SU-DHL-6 (cell line): ENCODE results near the gene F3.

Experiments used
- CTCF ChIP-seq: fragments of 200-600 bp; sonication (generic); IDR thresholded peaks from one replicate; pipeline ENCODE4 v1.5.1; 2017; ENCODE audit warnings: antibody characterized with exemption, mild to moderate bottlenecking, low read length, moderate library complexity; ENCODE audit not compliant: insufficient read depth, poor library complexity, severe bottlenecking
- EZH2phosphoT487 ChIP-seq: fragments of 200-600 bp; sonication (generic), shearing (Covaris generic); conservative IDR thresholded peaks from 2 replicates; pipeline ENCODE4 v1.6.1; 2018; ENCODE audit warnings: mild to moderate bottlenecking, antibody characterized with exemption, low read length, moderate library complexity, mixed read lengths

GRCh38 chr1:94501935-94502334 is 39.6 kb downstream of the F3 start:
- TF ChIP-seq CTCF (no peak), EZH2phosphoT487 (no peak)
